ENCODE measurements around the gene DTD2.

Gene DTD2

GRCh38 chr14:31430634-31431264, 26.6 kb downstream of the DTD2 start:
- Histone ChIP-seq H3K9me2 (replicated peaks; ENCODE audit: low read depth, low read length) (no peaks in the 10 kb centered on the region), H3K4me1 (ENCODE audit: insufficient read depth, low read length, poor library complexity, severe bottlenecking) (peaks cover 6% of the 10 kb centered on the region), H3K27me3 (ENCODE audit: insufficient read depth, low read length, poor library complexity, severe bottlenecking) (no peaks in the 10 kb centered on the region), H2AFZ (ENCODE audit: low read length) (no peak overlapping the region), H3K9me3 (ENCODE audit: insufficient read depth, low read depth, low read length) (no peaks in the 10 kb centered on the region; the same call in 1 of the 2 replicates), H3K9ac (ENCODE audit: low read depth, low read length, poor library complexity, severe bottlenecking) (no peak overlapping the region), H3K36me3 (ENCODE audit: insufficient read depth, low read length) (no peaks in the 10 kb centered on the region), H3K79me2 (ENCODE audit: insufficient read depth, low read length) (no peaks in the 10 kb centered on the region), H4K20me1 (ENCODE audit: insufficient read depth, low read length, poor library complexity, severe bottlenecking) (no peaks in the 10 kb centered on the region), H3K4me2 (ENCODE audit: low read depth, low read length, poor library complexity, severe bottlenecking) (no peak overlapping the region), H3K4me3 (ENCODE audit: low read length, poor library complexity, severe bottlenecking) (no peak overlapping the region), H3F3A (ENCODE audit: low read depth) (no peaks in the 10 kb centered on the region)
- TF ChIP-seq EZH2phosphoT487 (IDR thresholded peaks at IDR 0.05; ENCODE audit: borderline replicate concordance) (no peak), CTCF (conservative IDR thresholded peaks at IDR 0.05; ENCODE audit: low read length) (no peak)

GRCh38 chr14:31429791-31430190, 27.5 kb downstream of the DTD2 start:
- Histone ChIP-seq H3K4me3 (ENCODE audit: low read length, poor library complexity, severe bottlenecking) (no peak overlapping the region), H3K27me3 (ENCODE audit: insufficient read depth, low read length, poor library complexity, severe bottlenecking) (no peaks in the 10 kb centered on the region), H3F3A (ENCODE audit: low read depth) (no peaks in the 10 kb centered on the region), H2AFZ (ENCODE audit: low read length) (no peak overlapping the region), H3K4me2 (ENCODE audit: low read depth, low read length, poor library complexity, severe bottlenecking) (no peak overlapping the region), H3K9ac (ENCODE audit: low read depth, low read length, poor library complexity, severe bottlenecking) (no peak overlapping the region), H3K79me2 (ENCODE audit: insufficient read depth, low read length) (no peaks in the 10 kb centered on the region), H3K36me3 (ENCODE audit: insufficient read depth, low read length) (no peaks in the 10 kb centered on the region), H3K9me2 (replicated peaks; ENCODE audit: low read depth, low read length) (no peaks in the 10 kb centered on the region), H3K4me1 (ENCODE audit: insufficient read depth, low read length, poor library complexity, severe bottlenecking) (peaks cover 6% of the 10 kb centered on the region), H4K20me1 (ENCODE audit: insufficient read depth, low read length, poor library complexity, severe bottlenecking) (no peaks in the 10 kb centered on the region), H3K9me3 (ENCODE audit: insufficient read depth, low read depth, low read length) (no peaks in the 10 kb centered on the region; the same call in 1 of the 2 replicates)
- TF ChIP-seq EZH2phosphoT487 (IDR thresholded peaks at IDR 0.05; ENCODE audit: borderline replicate concordance) (no peak), CTCF (conservative IDR thresholded peaks at IDR 0.05; ENCODE audit: low read length) (no peak)

GRCh38 chr14:31428011-31428410, 29.3 kb downstream of the DTD2 start:
- no peaks in the 10 kb centered on the region; the same call in 1 of the 2 replicates for H3K9me3 ChIP-seq (ENCODE audit: insufficient read depth, low read depth, low read length)
- no peaks in the 10 kb centered on the region for H3K36me3 ChIP-seq (ENCODE audit: insufficient read depth, low read length)
- H3K4me2 ChIP-seq (ENCODE audit: low read depth, low read length, poor library complexity, severe bottlenecking) = no peak overlapping the region
- H3K9me2 ChIP-seq (replicated peaks; ENCODE audit: low read depth, low read length) = no peaks in the 10 kb centered on the region
- H3K27me3 ChIP-seq (ENCODE audit: insufficient read depth, low read length, poor library complexity, severe bottlenecking) = no peaks in the 10 kb centered on the region
- no peak overlapping the region for H2AFZ ChIP-seq (ENCODE audit: low read length)
- no peaks in the 10 kb centered on the region for H3K79me2 ChIP-seq (ENCODE audit: insufficient read depth, low read length)
- H3F3A ChIP-seq (ENCODE audit: low read depth) = no peaks in the 10 kb centered on the region
- H3K9ac ChIP-seq (ENCODE audit: low read depth, low read length, poor library complexity, severe bottlenecking) = no peak overlapping the region
- TF ChIP-seq EZH2phosphoT487 (IDR thresholded peaks at IDR 0.05; ENCODE audit: borderline replicate concordance) (no peak), CTCF (conservative IDR thresholded peaks at IDR 0.05; ENCODE audit: low read length) (no peak)
- H3K4me1 ChIP-seq (ENCODE audit: insufficient read depth, low read length, poor library complexity, severe bottlenecking) = peaks cover 6% of the 10 kb centered on the region
- H4K20me1 ChIP-seq (ENCODE audit: insufficient read depth, low read length, poor library complexity, severe bottlenecking) = no peaks in the 10 kb centered on the region
- H3K4me3 ChIP-seq (ENCODE audit: low read length, poor library complexity, severe bottlenecking) = no peak overlapping the region

Measured in Loucy (cell line).